Head of caudate nucleus (tissue), 42 donors: ENCODE data around the gene E2F1.

Experiments
- DNase-seq, 42 donors: peaks; one replicate each; pipeline versions ENCODE4 v3.0.0 to v3.0.0-alpha.2; 2020 to 2021; ENCODE audit warnings: mixed read lengths in 7 of 42
- intact Hi-C: fragments of 100-400 bp; cut with DNase I; formaldehyde crosslinking; loops from one replicate; pipeline ENCODE4 v1.15.0; 2022

Gene E2F1

DNA sequence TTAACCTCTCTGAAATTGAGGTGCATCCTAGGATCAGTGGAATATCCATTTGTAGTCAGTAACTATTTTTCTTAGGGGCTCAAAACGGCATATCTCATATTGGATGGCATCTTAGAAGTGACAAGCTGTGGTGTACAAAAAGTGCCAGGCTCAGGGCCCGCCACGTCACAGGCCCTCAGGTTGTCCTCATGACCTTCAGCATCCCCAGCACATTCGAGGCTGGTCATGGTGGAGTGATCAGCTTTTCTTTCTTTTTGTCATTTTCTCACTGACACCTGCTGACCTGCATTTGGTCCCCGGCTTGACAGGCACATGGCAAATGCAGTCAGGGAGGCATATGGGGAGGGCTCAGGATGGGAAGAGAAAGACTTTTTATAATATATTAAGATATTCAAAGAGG, 7.1 kb upstream of the E2F1 start:
- peak in 2 of 42 donors; percentile 34 to 37 for DNase-seq
- intact Hi-C loops = no loop called here

DNA sequence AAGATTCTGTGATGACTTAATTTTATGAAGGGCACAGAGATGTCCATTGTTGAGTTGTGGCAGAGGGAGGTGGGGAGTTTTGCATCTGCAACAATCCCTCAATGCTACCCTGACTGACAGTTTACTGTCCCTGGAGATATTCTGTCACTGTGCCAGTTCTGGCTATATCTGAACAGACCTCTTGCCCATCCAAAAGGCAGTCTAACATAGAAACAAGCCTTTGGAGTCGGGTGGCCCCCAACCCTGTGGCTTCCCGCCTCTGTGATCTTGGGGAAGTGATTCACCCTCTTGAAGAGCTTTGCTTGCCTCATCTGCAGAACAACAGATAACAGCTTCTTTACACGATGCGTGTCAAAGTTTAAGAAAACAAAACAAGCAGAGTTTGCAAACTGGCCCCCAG, 3.8 kb upstream of the E2F1 start:
- intact Hi-C loops = no loop called here
- DNase-seq = peak in 26 of 42 donors; percentile 16 to 80 (median 54)

DNA sequence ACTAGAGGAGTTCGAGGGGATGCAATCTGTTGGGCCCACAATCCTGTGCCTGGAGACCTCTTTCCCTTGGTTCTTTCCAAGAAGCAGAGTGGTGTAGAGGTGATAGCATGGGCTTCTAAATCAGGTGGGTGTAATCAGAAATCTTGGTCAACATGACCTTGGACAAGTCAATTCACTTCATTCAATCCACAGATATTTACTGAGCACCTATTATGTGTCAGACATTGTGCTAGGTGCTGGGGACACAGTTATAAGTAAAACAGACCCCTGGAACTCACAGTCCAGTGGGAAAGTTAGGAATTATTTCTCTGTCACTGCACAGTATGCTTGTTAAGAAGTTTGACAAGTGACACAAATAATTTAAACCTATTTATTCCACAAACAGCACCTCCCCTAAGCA, 3.3 kb upstream of the E2F1 start:
- DNase-seq = no peak
- intact Hi-C loops = no loop called here

DNA sequence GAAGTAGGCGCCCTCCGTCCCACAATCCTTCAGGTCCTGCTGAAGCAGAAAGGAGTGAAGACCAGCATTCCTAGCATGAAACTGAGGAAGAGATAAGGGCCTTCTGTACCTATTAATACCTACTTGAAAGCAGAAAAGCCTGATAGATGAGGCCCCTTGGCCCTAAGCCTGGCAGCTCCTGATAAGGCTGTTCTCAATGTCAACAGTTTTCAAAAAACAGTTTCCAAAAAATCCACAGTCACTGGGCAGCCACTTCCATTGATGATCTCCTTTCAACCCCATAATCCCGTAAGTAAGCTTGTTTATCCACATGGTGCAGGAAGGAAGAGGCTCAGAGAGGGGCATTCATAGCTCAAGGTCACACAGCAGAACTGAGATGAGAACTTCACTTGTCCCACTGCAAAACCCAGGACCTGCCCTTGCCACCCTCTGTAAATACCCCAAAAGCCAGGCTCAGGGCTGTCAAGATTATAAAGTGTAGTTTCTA, 2.8 kb upstream of the E2F1 start:
- intact Hi-C loops = no loop called here

DNA sequence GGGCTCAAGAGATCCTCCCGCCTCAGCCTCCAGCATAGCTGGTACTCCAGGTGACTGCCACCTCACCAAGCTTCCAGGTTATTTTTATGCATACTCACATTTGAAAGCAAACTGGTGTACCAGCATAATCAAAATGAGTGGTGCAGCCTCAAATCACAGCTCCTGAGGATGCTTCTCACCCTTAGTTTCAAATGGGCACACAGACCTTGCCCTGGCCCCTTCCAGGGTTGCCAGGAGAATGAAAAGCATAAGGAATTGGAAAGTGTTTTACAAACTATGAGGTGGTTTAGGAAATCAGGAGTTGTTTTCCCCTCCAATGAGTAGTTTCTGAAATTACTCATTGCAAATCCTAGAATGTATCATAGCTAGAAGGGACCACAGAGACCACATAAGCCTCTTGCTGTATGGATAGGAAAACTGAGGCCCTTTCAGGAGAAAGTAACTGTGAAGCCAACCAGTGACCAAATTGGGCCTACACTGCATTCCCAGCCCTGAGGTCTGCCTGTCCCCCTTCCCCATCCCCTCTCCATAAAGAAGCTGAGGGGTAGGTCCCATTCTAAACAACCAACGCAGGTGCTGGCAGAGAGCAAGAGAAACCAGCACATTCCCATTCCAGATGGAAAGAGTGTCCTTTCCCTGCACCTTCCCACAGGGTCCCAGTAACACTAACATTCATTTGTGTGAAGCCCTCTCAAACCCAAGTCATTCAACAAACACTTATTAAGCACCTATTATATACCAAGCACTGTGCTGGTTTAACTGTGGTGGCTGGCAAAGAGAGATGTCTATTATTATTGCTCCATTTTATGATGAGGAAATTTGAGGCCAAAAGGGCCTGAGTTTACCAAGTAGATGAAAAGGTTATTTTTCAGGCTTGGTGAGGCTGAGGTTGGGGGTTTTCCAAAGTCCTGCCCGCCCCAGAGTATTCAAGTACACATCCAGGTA, 2.1 kb upstream of the E2F1 start:
- intact Hi-C loops = loop anchor here (2.0 kb wide), 1 partner anchor 43 kb away; the partner anchor contains the start of gene ZNF341

More for the DNA sequence above, 2.8 kb upstream of the E2F1 start:
- no peak for DNase-seq

DNA sequence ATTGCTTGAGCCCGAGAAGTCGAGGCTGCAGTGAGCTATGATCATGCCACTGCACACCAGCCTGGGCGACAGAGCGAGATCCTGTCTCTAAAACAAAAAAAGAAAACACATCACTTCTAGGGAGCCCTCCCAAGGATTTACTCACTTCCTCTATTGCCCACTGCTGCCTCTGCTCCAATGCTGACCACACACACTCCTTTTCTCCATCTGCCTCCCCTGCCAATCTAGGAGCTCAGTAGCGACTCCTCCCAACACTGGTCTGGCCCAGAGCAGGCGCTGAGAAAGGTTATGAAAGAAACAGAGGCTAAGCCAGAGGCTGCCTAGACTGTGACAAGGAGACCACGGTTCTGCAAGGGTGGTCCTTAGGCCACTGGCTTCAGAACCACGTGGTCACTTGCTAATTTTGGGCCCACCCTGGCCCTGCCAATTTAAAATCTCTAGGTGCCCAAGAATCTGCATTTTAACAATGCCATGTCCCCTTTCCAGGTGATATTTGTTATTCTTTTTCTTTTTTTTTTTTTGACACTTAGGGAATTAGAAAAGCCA, 1.3 kb upstream of the E2F1 start:
- intact Hi-C loops = loop anchor here (2.0 kb wide), 1 partner anchor 43 kb away; the partner anchor contains the start of gene ZNF341
- DNase-seq = no peak

More for the DNA sequence above, 2.1 kb upstream of the E2F1 start:
- no peak for DNase-seq

DNA sequence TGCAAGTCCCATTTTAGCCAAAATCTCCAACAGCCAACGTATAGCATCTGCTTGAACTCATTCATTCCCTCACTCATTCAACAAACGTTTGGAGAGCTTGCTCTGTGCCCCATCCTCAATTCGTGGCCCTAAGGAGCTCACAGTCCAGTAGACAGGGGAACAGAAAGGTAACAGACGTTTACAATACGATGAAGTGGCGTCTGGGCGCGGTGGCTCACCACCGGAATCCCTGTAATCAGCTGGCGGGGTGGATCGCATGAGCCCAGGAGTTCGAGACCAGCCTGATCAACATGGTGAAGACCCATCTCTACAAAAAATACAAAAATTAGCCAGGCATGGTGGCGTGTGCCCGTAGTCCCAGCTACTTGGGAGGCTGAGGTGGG, 790 bp upstream of the E2F1 start:
- no peak for DNase-seq
- intact Hi-C loops = loop anchor here (2.0 kb wide), 1 partner anchor 44 kb away; the partner anchor contains the start of gene ZNF341

DNA sequence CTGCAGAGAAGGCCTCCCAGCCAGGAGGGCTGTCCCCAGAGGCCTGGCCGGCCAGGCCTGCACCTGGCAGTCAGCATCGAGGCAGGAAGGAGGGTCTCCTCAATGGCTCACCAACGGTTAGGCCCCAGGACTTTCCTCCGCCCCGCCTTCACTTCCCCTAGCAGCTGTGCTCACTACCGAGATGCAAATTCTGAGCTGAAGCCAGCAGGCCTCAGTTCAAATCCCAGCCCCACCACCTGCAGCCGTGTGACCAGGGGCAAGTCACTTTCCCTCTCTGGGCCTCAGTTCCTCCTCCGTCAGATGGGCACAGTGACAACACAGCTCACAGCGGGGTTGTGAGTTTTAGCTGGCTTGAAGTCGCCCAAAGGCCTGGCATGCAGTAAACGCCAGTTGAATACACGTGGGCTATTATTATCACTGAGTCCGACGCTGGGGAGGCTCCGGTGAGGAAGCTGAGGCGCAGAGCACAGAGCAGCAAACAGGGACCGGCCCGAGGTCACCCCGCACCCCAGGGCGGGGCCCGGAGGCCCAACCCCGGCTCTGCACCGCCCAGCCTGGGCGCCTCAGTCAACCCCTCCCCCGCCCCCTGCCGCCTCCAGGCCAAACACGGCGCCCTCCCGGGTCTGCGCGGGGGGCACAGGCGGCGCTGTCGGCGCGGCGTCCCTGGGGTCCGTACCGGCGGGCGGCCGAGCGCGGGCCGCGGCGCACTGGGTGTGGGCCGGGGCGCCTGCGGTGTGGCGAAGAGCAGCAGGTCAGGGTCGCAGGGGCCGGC, 671 bp downstream of the E2F1 start:
- DNase-seq = no peak
- intact Hi-C loops = loop anchor here (2.0 kb wide), 1 partner anchor 45 kb away; the partner anchor contains the start of gene ZNF341

DNA sequence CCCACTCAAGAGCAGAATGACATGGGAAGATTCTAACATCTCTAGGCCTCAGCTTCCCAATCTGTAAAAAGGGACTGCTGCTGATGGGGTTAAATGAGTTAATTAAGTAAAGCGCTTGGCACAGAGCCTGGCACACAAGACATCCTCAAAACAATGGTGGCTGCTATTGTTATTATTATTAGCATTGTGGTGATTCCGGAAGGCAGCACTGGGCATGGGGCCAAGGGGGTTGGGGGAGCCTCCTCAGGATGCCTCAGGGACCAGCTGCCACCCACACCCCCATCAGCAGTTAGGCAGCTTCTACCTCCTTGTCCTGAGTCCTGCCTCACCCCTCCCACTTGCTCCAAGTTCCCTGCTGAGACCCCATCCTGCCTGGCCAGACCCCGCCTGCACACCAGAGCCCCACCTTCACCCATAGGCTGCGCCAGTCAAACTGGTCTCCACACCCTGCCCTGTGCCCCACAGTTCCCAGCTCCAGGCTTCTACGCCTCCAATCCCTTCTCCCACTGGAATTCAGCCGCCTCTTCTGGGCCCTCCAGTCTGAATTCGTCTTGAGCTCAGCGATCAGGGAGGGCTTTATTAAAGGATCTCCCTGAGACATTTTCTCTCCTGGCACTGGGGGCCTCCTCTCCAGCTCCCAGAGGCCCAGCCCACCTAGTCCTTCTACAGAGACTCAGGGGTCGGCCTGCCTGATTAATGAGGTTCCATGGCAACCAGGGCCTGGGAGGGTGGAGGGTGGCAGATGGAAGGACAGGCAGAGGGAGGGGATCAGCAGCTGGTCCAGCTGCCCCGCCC, 1.5 kb downstream of the E2F1 start:
- intact Hi-C loops = no loop called here
- no peak for DNase-seq

DNA sequence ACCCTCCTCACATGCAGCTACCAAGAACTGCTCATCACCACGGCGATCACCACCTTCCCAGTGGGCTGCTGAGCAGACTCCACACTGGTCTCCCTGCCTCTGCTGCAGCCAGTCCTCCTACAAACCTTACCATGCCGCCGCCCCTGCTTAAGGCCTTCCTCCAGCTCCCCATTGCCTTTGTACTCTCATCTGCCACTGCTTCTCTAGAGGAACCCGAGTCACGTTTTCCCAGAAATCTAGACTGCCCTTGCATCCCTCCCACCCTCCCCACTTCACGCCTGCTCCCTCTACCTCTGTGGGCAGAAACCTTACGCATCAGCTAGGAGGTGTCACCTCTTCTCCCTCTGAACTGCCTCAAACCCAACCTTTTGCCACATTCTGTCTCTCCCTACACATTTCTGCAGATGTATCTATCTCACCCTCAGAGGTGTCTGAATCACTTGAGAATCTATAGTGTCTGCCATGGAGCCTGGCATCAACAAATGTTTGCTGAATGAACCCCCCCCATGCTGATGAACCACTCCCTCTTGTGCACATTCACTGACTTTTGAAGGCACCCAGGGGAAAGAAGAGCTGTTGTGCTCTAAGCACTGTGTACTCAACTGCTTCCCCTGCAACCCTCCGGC, 4.3 kb downstream of the E2F1 start:
- intact Hi-C loops = no loop called here
- no peak for DNase-seq

DNA sequence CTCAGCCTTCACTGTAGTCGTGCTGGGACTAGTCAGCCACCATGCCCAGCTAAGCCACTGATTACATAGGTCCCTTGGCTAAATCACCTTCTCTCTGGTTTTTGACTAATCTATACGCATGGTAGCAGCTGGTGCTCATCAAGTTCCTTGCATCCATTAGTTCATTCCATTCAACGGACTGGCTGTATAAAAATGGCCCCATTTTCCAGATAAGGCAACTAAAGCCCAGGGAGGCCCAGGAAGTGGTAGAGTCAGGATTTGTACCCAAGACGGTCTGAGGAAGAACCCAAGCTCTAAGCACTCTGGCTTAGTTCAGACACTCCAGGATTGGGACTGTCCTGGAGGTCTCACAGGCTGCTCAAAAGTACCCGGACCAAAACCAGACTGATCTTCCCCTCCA, 4.9 kb downstream of the E2F1 start:
- intact Hi-C loops = no loop called here

DNA sequence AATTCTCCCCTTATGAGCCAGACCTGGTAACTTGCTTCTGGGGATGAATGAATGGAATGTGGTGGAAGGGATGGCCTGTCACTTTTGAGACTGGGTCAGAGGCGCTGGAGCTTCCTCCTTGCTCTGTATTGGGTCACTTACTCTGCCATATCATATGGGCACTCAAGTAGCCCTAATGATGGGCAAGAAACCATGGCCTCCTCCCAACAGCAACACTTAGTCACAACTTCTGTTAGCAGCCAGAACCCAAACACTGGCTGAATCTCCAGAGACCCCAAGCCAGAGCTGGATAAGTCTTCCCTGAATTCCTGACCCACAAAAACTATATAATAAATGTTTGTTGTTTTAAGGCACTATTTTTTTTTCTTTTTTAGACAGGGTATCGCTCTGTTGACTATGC, 5.5 kb downstream of the E2F1 start:
- DNase-seq = no peak
- intact Hi-C loops = no loop called here

More for the DNA sequence above, 4.9 kb downstream of the E2F1 start:
- no peak for DNase-seq

DNA sequence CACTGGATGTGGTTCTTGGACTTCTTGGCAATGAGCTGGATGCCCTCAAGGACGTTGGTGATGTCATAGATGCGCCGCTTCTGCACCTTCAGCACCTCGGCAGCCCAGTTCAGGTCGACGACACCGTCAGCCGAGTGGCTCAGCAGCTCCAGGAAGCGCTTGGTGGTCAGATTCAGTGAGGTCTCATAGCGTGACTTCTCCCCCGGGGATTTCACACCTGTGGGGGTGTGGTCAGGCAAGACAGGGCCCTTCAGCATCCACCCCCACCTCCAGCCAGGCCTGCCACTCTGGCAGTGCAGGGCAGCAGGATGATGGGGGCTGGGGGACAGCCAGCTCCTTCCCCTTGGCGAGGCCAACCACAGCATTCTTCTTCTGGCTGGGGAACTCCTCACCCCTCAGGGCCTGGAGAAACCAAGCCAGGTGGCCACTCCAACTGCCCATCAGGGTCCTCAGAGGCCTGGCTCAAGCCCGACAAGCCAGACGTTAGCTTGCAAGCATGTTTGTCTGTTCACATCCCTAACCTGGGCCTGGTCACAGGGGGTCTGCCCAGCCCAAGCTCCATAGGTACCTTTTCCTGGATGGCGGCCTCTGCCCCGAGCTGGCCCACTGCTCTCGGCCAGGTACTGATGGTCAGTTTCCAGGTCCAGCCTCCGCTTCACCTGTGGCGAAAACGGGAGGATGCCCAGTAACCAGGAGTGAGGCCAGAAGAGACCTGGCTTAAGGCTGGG, 6.3 kb downstream of the E2F1 start:
- no peak for DNase-seq
- intact Hi-C loops = no loop called here

DNA sequence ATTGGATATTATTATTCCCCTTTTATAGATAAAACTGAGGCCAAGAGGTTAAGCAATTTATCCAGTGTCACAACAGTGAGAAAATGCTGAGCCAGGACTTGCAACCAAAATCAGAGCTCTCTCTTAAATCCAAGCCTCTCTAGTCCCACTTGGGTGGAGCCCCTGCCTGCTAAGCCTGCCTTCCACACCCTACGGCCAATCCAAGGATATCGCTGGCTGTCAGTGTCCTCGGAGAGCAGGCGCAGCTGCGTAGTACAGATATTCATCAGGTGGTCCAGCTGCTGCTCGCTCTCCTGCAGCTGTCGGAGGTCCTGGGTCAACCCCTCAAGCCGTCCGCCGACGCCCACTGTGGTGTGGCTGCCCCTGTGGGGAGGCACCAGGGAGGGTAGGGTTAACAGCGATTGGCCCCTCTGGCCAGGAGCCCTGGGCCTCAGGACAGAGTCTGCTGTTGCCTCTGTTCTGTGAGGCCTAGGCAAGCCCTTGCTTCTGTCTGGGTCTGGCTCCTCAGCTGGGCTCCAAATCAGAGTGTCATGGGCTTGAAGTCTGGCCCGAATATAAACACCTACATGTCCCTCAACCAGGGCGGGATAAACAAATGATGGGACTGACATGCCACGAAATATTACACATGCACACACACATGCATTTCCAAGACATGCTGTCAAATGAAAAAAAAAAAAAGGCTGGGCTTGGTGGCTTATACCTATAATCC, 8.0 kb downstream of the E2F1 start:
- no peak for DNase-seq
- intact Hi-C loops = no loop called here

DNA sequence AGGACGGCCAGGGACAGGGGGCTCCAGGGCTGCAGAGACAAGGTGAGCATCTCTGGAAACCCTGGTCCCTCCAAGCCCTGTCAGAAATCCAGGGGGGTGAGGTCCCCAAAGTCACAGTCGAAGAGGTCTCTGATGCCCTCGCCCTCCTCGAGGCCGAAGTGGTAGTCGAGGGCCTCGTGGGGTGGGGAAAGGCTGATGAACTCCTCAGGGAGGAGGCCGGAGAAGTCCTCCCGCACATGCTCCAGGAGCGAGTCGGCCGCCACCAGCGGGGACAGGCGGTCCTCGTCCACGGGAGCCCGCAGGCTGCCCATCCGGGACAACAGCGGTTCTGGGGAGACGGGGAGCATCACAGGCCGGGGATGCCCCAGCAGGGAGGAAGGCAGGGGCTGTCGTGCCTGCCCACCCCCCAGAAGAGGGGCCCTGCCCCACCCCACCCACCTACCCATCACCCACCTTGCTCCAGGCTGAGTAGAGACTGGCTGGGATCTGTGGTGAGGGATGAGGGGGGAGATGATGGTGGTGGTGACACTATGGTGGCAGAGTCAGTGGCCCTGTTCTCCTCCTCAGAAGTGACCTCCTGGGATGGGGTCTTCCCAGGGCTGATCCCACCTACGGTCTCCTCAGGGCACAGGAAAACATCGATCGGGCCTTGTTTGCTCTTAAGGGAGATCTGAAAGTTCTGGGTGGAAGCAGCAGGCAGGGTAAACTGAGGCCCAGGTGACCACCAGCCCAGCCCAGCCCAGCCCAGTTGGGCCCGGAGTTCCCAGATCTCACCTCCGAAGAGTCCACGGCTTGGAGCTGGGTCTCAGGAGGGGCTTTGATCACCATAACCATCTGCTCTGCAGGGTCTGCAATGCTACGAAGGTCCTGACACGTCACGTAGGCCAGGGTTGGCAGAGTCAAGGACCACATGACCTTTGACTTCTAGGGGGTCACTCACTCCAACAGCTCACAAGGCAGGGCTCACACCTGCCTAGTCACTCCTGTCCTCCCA, 9.2 kb downstream of the E2F1 start:
- no peak for DNase-seq
- intact Hi-C loops = no loop called here

DNA sequence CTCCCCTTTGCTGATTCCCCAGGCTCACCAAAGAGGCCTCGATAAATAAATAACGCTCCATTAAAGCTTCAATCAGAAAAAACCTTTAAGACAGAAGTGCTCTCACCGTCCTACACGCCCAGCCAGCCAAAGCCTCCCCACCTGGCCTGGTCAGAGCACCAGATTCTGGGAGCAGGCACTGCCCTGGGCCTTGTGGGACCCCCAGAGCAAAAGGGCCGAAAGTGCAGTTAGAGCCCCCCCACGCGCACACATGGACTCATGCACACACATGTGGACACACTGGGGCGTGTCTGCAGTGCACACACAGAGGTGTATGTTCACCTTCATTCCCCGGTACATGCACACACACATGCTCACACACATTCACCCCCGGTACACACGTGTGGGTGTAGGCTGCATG, 10.1 kb downstream of the E2F1 start:
- intact Hi-C loops = no loop called here
- DNase-seq = no peak
